H1 (cell line): ENCODE results near the gene IL3. TPM values are rescaled to one million over a fixed set of nuclear protein-coding genes. Genes with fewer than 3 reads are reported as not detected.

Experiments used
- SP2 ChIP-seq: IDR thresholded peaks from 2 replicates; pipeline ENCODE4 v1.6.1; 2012; ENCODE audit warnings: mild to moderate bottlenecking, low read length, inconsistent platforms
- polyA plus RNA-seq, 7 experiments: library from polyadenylated mRNA; depleted of rRNA in 3 of 7; stranded (reverse) in 5 of 7; unstranded in 2 of 7; fragments of >200 nt in 5 of 7; fragments of 200-250 nt in 2 of 7; gene quantifications; 1 replicate in 5 of 7; 2 replicates in 1 of 7; 4 replicates in 1 of 7; pipeline versions ENCODE4 v1.2.1 to v1.2.3, GENCODE V29; 2011 to 2013; ENCODE audit warnings: missing spikeins in 2 of 7, mixed read lengths in 2 of 7
- total RNA-seq: library from RNA; stranded (reverse); fragmentation: NEBNext Ultra II Directional; extraction: Animal tissue kit (Norgen Biotek cat#: 25700); gene quantifications from 2 replicates; pipeline ENCODE4 v1.2.1, GENCODE V29; 2021

Gene IL3
- total and polyA plus RNA-seq, 2 of the 8 experiments (the other 6 are each of a cell fraction or from before 2014, with no cell fraction given): not detected

DNA sequence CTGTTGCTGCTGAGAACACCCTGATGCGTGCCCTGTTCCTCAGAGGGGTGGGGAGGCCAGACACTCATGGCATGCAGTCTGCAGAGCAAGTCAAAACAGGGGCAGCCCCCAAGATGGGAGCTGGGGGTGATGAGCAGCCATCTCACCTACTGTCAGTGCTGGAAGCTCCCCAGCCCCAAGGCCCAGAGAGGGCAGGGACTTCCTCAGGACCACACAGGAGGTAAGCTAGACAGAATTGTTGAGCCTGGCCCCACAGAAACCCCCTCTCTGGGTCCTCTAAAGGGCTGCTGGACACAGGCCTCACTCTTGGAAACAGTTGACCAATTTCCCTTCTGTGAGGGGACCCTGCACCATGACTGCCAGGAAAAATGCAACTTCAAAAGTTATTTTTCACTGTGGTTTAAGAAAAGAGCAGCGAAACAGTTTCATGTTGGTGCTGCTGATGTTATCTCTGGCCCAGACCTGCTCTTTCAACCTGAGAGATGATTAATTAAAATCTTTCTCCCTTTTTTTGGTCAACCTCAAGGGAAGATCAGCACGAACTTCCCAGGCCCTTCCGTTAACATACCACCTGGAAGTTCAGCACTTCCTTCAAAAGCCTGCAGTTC, 22.7 kb downstream of the IL3 start (continued):
- no peak for TF ChIP-seq SP2
- TF ChIP-seq, all 59 proteins: peak for 0
